ENCODE results near the gene MAEA.

MAEA gene

GRCh38 chr4:1250527-1250812 is 39.2 kb upstream of the MAEA start:
- no peak for FAIRE-seq

GRCh38 chr4:1250921-1251772 is 38.5 kb upstream of the MAEA start:
- no peak for FAIRE-seq

DNA sequence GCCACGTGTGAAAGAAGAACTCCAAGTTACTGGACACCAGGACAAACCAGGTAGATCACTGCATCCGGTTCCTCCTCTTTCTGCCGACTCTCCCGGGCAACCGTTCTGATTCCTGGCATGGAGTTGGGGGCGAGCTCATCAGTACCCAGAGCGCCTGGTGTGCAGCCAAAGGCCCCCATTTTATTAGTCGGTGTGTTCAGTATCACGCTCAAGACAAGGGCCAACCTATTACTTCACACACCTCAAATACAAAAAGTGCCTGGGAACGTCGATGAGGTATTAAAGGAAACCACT is 38.0 kb upstream of the MAEA start:
- no peak for FAIRE-seq

GRCh38 chr4:1252928-1253492 is 36.7 kb upstream of the MAEA start:
- FAIRE-seq = no peak

DNA sequence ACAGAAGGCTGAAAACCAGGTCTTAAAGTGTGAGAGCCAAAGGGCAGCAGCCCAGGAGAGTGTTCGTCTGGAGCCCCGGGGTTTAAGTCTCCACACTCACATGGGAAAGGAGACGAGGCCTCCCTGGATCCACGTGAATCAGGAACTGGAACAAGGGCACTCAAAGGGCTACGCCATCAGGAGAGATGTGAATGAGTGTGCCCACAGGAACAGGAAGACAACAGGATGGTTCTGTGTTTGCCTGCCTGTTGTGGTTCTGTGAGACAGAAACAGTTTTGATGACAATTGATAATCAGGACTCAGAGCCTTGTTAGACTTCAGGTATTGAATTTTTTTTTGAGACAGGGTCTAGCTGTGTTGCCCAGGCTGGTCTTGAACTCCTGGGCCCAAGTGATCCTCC is 35.9 kb upstream of the MAEA start:
- no peak for FAIRE-seq

DNA sequence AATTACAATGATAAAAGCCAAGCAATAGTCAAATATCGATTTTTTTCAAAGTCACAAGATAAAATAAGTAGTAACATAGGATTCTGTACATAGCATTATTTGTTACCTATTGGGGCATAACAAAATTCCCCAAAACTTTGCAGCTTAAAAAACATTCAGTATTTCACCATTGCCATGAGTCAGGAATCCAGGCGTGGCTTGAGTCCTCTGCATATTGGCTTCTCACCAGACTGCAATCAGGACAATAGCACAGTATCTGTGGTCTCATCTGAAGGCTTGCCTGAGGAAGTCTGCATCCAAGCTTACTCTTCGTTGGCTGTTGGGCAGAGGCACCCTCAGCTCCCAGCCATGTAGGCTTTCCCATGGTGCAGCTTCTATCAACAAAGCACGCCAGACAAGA is 34.5 kb upstream of the MAEA start:
- FAIRE-seq = no peak

- no peak for FAIRE-seq
Observed at GRCh38 chr4:1255699-1256098, 34.0 kb upstream of the MAEA start.

- FAIRE-seq = no peak
Observed at GRCh38 chr4:1258457-1258856, 31.2 kb upstream of the MAEA start.

- no peak for FAIRE-seq
Observed at GRCh38 chr4:1259966-1260365, 29.7 kb upstream of the MAEA start.

DNA sequence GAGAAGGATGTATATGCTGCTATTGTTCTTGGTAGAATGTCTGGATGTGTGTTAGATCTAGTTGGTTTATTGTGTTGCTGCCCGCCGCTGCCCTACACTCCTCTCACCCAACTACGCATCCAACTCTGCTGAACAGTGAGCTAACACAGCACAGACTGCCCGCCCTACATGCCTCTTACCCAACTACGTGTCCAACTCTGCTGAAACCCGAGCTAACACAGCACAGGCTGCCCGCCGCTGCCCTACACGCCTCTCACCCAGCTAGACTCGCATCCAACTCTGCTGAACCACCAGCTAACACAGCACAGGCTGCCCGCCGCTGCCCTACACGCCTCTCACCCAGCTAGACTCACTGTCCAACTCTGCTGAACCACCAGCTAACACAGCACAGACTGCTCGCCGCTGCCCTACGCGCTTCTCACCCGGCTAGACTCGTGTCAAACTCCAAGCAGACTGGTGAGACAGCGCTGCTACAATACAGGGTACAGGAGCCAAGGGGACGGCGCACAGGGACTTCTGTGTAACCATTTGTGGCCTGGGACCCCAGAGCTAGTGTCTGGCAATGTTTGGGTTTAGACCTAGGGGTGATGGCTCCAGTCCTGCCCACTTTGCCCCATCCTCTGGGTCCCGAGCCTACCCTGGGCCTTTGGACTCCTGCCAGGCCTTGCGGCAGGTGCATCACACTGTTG is 29.1 kb upstream of the MAEA start:
- no peak for FAIRE-seq

GRCh38 chr4:1261107-1261928 is 28.4 kb upstream of the MAEA start:
- FAIRE-seq = no peak

GRCh38 chr4:1264942-1265341 is 24.7 kb upstream of the MAEA start:
- no peak for FAIRE-seq

DNA sequence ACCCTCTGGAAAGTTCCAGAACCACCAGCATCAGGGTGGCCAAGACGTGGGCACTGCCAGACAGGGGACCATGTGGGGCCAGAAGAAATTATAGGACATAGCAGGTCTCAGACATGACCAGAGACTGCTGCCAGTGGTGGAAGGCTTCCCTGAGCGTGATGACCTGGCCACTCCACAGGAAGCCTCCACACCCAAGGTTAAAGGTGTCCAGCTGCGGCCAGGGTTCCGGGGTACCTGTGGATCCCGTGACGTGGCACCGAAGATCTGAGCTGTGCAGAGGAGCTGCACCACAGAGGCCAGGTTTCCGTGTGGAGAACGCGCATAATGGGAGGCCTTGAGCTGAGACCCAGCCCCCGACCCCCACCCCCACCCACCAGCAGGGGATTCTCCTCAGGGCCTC is 24.3 kb upstream of the MAEA start:
- FAIRE-seq = no peak

GRCh38 chr4:1266881-1267763 is 22.6 kb upstream of the MAEA start:
- FAIRE-seq = no peak

DNA sequence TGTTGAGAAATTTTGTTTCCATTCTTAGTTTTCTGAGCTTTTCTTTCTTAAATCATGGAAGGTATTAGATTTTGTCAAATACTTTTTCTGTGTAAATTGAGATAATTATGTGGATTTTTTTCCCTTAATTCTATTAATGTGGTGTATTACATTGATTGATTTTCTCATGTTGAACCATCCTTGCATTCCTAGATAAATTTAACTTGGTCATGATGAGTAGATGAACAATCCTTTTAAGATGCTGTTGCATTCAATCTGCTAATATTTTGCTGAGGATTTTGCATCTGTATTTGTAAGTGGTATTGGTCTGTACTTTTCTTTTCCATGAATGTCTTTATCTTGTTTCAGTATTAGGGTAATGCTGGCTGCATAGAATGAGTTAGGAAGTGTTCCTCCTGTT is 20.5 kb upstream of the MAEA start:
- no peak for FAIRE-seq

GRCh38 chr4:1271686-1272085 is 18.0 kb upstream of the MAEA start:
- no peak for FAIRE-seq

GRCh38 chr4:1274871-1275270 is 14.8 kb upstream of the MAEA start:
- no peak for FAIRE-seq

DNA sequence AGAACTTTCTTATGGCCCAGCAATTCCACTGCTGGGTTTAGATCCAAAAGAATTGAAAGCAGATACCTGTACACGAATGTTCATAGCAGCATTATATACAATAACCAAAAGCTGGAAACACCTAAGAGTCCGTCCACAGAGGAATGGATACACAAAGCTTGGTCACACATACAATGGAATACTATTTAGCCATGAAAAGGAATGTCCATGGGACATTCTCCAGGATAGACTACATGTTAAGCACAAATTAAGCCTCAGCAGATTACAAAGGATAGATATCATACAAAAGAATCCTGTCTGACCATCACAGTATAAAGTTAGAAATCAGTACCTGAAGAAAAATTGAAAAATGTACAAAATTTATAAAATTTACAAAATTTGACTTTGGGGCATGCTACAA is 12.7 kb upstream of the MAEA start:
- FAIRE-seq = no peak

GRCh38 chr4:1277667-1278665 is 11.7 kb upstream of the MAEA start:
- no peak for FAIRE-seq

GRCh38 chr4:1279253-1279652 is 10.4 kb upstream of the MAEA start:
- no peak for FAIRE-seq

DNA sequence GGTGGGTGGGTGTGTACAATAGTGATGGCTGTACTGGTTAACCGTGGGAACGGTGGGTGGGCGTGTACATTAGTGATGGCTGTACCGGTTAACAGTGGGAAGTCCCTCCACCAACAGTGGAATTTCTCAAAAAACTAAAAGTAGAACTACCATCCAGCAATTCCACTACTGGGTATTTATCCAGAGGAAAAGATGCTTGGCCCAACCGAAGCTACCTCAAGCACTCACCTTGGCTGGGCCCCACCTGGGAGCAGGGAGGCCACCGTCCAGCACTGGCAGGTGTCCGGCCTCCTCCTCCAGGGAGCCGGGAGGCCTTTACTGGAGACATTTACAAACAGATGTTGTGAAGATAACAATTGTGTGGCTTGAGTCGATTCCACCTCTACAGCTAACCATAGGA is 6.0 kb upstream of the MAEA start:
- FAIRE-seq = no peak

All from TTC549 (cell line).